Measurements from ENCODE around the gene RFX5.
"Not testable (repeated sequence)": the region's sequence is repeated elsewhere in the genome, so short reads cannot be mapped to it uniquely, and the experiment has no call there.

GRCh38 chr1:151390221-151391078 is 43.4 kb upstream of the RFX5 start:
- not testable (repeated sequence) for TF ChIP-seq POLR2A (IDR thresholded peaks at IDR 0.05)
- TF ChIP-seq, protein P1, sequence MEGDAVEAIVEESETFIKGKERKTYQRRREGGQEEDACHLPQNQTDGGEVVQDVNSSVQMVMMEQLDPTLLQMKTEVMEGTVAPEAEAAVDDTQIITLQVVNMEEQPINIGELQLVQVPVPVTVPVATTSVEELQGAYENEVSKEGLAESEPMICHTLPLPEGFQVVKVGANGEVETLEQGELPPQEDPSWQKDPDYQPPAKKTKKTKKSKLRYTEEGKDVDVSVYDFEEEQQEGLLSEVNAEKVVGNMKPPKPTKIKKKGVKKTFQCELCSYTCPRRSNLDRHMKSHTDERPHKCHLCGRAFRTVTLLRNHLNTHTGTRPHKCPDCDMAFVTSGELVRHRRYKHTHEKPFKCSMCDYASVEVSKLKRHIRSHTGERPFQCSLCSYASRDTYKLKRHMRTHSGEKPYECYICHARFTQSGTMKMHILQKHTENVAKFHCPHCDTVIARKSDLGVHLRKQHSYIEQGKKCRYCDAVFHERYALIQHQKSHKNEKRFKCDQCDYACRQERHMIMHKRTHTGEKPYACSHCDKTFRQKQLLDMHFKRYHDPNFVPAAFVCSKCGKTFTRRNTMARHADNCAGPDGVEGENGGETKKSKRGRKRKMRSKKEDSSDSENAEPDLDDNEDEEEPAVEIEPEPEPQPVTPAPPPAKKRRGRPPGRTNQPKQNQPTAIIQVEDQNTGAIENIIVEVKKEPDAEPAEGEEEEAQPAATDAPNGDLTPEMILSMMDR (IDR thresholded peaks at IDR 0.05) = not testable (repeated sequence)

Measured in prostate gland (tissue), 2 donors.